OCI-LY7 (cell line): ENCODE data around the gene PDCL2.

ENCODE experiments used
- CTCF ChIP-seq: fragments of 200-600 bp; sonication (generic); conservative IDR thresholded peaks from 2 replicates; pipeline ENCODE4 v1.5.1; 2014; ENCODE audit warnings: mild to moderate bottlenecking, antibody characterized with exemption, low read length, moderate library complexity, mixed read lengths
- EZH2phosphoT487 ChIP-seq: fragments of 200-600 bp; sonication (generic); IDR thresholded peaks from 2 replicates; pipeline ENCODE4 v1.6.1; 2018; ENCODE audit warnings: low read depth, borderline replicate concordance, mild to moderate bottlenecking, mixed run types, antibody characterized with exemption, low read length, moderate library complexity, mixed read lengths

- TF ChIP-seq EZH2phosphoT487 (no peak), CTCF (no peak)
Measured at GRCh38 chr4:55611358-55612059, 19.5 kb upstream of the PDCL2 start.
